Cardiac fibroblast (primary cell): Measurements from ENCODE around the gene HDAC9.
A peak's percentile ranks its signal among the peaks of the same experiment; 100 is the strongest.

ENCODE experiments used
- DNase-seq, 2 donors: peaks; one replicate each; pipeline versions ENCODE4 v3.0.0 to v3.0.0-alpha.2; 2010; ENCODE audit warnings: low read depth in 2 of 2
- H3K4me3 ChIP-seq, 2 donors: replicated peaks in 1 of 2; 1 replicate in 1 of 2; 2 replicates in 1 of 2; pipeline ENCODE4 v1.5.1; 2011; ENCODE audit warnings: low read depth in 2 of 2, low read length in 2 of 2, mild to moderate bottlenecking in 2 of 2, moderate library complexity in 1 of 2
- CTCF ChIP-seq: IDR thresholded peaks from one replicate; pipeline ENCODE4 v1.5.1; 2011; ENCODE audit warnings: low read depth, mild to moderate bottlenecking, low read length, inconsistent platforms

HDAC9 gene

GRCh38 chr7:18828994-18829857, 333.7 kb downstream of the HDAC9 start:
- no peak for TF ChIP-seq CTCF
- H3K4me3 ChIP-seq, result no peak overlapping the region
- no peak for DNase-seq

- peak; percentile 74 to 79 for DNase-seq
- no peak overlapping the region for H3K4me3 ChIP-seq
- no peak for TF ChIP-seq CTCF
Measured at GRCh38 chr7:18829858-18830285, 334.3 kb downstream of the HDAC9 start.

DNA sequence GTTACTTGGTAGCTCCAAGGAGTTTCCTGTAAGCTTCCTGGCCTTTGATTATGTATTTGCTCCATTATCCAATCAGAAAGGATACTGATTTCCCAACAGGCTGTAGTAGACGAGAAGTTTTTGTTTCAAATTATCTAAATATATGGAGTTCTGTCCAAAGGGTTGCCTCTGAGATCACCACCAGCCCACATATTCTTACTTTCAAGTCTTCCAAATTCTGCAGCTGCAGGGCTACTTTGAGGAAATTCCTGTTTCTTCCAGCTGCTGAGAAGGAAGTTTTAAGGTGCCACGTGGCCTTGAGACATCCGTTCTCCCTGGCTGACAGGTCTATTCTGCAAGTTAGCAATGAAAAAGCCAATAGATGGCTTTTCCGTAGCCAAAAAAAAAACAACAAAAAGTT, 335.9 kb downstream of the HDAC9 start:
- no peak for TF ChIP-seq CTCF
- no peak overlapping the region for H3K4me3 ChIP-seq
- DNase-seq, result peak; percentile 36 to 40

- no peak for TF ChIP-seq CTCF
- no peak for DNase-seq
- no peak overlapping the region for H3K4me3 ChIP-seq
Measured at GRCh38 chr7:18831943-18832342, 336.4 kb downstream of the HDAC9 start.

DNA sequence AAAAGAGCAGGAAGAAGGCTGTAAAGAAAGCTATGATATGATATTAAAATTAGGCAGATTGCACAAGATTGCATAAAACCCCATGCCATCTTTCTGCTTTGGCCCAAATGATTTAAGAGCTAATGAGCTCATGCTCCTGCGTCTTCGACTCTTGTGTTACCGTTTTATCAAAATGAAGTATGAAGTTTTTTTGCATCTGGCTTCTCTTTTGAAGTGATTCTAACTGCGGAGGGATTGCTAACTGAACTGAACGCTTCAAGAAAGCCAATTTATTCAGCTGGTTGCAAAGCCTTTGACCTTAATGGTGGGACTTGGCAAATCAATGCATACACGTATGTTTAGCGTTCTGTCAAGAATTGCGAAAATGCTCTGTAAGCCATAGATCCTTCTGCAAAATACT, 339.0 kb downstream of the HDAC9 start:
- TF ChIP-seq CTCF, result no peak
- DNase-seq, result no peak
- H3K4me3 ChIP-seq, result no peak overlapping the region

DNA sequence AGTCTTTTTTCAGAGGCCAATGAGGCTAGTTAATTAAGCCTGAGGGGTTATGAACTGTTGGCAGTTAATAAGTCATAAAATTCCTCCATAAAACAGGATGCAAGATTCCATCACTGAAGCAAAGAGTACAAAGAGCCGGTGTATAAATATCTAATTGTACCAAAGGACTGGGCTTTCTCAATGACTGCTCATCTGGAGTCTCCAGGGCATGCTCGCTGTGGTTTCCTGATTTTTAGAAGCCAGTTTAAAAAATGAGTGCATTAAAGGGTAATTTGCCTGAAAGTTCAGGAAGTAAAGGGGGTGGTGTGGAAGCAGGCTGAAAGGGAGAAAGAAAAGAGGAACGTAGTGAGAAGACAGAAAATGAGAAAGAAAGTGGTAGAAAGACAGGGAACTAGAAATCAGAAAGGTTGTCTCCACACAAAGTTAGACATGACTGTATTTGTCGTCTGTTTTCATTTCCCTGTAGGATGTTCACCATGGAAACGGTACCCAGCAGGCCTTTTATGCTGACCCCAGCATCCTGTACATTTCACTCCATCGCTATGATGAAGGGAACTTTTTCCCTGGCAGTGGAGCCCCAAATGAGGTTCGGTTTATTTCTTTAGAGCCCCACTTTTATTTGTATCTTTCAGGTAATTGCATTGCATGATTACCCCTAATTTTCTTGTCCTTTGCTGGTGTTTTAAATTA, 339.6 kb downstream of the HDAC9 start:
- H3K4me3 ChIP-seq, result no peak overlapping the region
- DNase-seq, result no peak
- no peak for TF ChIP-seq CTCF
